GM19467 (cell line): ENCODE data around the gene UGP2.
"Not testable (repeated sequence)": the region's sequence is repeated elsewhere in the genome, so short reads cannot be mapped to it uniquely, and the experiment has no call there.

Experiments
- ATAC-seq: cut with Tn5 transposase; IDR thresholded peaks from one replicate; pipeline ENCODE4 v1.9.1; 2021; ENCODE audit warnings: mild to moderate bottlenecking, moderate library complexity; ENCODE audit not compliant: unreplicated experiment

The UGP2 gene

GRCh38 chr2:63837036-63837594, 4.6 kb upstream of the UGP2 start:
- no peak for ATAC-seq

GRCh38 chr2:63840081-63840784, 1.5 kb upstream of the UGP2 start:
- ATAC-seq, result peak; percentile 30

DNA sequence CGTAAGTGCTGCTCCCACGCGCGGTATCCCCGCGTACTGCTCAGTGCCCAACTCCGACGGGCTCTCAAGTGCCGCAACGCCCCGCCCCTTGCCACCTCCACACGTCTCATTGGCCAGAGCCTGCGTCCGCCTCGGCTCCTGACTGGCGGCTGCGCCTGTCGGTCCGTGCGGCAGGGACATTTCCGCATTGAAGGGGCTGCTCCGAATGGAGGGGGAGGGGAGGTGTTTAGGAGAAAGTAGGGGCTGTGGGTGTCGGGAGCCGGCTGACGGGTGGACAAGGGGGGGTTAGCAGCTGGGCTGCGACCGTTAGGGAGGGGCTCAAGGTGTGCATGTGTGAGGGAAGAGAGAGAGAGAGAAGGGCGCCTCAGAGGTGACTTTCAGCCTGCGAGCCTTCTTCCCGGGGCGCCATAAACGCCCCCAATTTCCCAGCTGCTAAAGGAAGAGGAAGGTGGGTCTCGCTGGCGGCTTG, 877 bp upstream of the UGP2 start:
- peak; percentile 91 for ATAC-seq

DNA sequence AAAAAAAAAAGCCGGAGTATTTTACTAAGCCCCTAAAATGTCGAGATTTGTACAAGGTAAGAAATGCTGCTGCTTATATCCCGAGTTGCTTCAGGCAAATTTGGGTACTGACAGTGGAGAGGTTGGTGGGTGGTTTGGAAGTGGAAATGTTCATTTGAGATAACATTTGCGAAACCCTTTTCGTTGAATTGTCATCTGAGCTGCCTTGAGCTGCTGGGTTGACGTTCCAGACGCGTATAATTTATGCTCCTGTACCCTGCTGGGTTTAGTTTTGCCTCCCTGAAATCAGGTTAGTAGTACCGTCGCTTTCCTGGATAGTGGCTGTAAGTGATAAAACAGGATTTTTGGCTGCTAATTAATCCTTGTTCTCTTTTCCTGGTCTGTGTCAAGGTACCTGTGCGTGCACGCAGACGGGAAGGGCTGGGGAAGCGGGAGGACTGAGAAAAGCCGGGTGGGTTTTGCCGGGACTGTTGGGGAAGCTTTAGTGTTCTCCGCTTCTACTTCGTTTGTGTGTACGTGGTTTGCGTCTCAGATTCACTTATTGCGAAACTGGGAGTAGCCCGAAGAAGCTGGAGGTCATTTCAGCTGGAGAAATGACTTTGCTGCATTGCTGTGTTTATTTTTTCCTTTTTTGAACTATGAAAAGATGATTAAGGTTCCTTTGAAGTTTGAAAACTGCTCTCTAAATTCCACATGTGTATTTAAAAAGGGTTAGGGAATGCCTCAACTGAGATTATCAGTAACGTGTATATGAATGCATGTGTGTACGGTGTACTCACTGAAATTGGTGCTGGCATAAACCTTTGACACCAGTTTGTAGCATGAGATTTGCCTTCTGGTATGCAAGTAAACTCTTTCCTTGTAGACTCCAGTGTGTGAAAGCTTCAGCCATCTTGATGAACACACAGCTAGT, 709 bp downstream of the UGP2 start:
- no peak for ATAC-seq

GRCh38 chr2:63843093-63843492, 1.4 kb downstream of the UGP2 start:
- no peak for ATAC-seq

- ATAC-seq, result no peak
These were observed 2.1 kb downstream of the UGP2 start for GRCh38 chr2:63843791-63844190.

GRCh38 chr2:63844616-63845015, 2.9 kb downstream of the UGP2 start:
- no peak for ATAC-seq

DNA sequence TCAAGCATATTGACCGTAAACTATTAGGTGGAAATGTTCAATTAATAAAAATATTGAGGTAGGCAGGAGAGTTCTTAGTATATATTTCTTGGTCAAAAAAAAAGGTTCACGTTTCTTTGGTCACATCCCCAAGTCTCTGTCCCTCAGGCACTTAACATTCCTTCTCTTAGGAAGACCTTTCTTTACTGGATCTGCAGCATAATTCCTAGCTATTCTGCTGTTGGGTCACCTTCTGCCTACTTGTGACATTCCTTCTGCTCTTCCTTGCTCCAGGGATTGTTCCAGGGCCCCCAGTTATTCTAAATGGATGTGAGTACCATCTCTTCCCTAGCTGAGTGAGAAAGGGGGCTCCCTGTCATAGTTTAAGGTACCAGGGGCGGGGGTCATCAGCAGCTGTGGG, 4.2 kb downstream of the UGP2 start:
- ATAC-seq, result no peak

GRCh38 chr2:63846487-63846886, 4.8 kb downstream of the UGP2 start:
- ATAC-seq, result no peak

GRCh38 chr2:63847571-63847970, 5.9 kb downstream of the UGP2 start:
- ATAC-seq, result not testable (repeated sequence)

- ATAC-seq, result no peak
These were observed 7.9 kb downstream of the UGP2 start for GRCh38 chr2:63849381-63850203.

- no peak for ATAC-seq
These were observed 8.5 kb downstream of the UGP2 start for GRCh38 chr2:63850204-63850571.

DNA sequence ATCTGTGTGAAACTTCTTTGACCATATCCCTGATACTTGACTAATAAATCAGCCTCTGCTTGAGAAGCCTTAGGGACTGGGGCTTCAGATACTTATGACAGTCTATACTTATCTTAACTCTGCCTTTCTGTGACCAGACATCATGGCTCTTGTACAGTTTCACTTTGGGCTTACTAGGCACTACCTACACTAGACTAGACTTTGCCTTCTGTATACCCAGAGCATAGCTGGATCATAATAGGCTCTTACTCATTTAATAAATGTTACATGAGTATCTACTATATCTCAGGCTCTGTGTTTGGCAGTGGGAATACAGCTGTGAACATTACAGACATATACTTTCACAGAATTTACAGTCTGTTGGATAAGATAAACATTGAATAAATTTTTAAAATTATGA, 9.0 kb downstream of the UGP2 start:
- ATAC-seq, result no peak

DNA sequence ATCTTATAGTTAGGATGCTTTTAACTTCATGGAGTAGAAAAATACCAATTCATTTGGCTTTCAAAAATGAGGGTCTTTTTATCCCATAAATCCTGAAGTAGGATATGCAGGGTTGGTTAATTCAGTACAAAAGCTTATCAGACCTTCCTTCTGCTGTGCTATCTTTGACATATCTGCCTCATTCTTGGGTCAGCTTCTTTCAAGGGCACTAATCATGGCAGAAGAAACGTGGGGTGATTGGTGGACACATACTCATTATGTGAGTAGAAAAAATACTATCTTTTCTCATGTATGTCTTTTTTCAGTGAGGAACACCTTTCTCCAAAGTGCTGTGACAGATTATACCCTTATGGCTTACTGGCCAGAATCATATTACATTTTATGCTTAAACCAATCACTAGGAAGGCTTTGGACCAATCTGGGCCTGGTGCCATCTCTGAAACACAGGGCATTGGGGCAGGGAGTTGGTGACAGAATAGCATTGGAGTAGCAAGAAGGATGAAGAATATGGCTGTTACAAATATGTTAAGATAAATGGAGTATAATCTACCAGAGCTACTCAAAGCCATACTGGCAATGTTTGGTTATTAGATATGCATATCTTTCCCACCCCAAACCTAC, 10.1 kb downstream of the UGP2 start:
- ATAC-seq, result no peak

- ATAC-seq, result no peak
These were observed 12.0 kb downstream of the UGP2 start for GRCh38 chr2:63853527-63854310.

DNA sequence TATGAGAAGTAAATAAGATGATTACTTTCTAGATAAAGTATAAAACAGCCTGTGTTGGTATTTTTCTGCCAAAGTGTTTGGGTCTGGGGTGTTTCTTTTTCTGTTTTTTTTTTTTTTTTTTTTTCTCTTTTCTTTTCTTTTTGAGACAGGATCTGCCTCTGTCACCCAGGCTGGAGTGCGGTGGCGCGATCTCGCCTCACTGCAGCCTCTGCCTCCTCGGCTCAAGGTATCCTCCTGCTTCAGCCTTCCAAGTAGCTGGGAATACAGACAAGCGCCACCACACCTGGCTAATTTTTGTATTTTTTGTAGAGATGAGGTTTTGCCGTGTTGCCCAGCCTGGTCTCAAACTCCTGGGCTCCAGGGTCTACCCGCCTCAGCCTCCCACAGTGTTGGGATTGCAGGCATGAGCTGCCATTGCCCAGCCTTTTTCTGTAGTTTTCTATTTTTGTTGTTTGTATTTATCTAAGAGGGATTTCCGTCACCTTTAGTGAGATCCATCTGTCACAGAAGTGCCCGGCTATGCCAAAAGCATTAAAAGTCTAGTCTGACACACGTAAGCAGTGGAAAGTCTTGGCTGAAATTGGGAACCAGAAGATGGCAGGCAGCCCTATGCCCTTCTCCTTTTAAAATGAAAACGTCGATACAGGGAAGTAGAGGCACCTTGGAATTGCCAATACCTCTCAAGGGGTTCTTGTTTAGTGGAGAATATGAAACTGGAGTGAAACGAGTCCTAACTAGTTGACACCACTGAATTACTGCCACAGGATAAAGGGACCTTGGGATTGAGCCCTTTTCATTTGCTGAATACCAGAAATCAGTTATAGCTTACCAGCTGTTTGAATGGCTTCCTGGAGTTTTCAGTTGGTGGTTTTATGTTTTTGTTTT, 14.0 kb downstream of the UGP2 start:
- ATAC-seq, result no peak

DNA sequence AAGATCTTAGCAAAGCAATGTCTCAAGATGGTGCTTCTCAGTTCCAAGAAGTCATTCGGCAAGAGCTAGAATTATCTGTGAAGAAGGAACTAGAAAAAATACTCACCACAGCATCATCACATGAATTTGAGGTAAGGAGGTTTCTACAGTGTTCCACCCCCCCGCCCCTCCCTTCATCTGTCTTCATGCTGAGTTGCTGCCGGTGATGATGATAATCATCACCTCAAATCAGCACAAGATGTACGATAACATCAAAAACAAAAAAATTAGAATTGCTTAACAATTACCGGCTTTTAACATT, 14.6 kb downstream of the UGP2 start:
- ATAC-seq, result no peak

DNA sequence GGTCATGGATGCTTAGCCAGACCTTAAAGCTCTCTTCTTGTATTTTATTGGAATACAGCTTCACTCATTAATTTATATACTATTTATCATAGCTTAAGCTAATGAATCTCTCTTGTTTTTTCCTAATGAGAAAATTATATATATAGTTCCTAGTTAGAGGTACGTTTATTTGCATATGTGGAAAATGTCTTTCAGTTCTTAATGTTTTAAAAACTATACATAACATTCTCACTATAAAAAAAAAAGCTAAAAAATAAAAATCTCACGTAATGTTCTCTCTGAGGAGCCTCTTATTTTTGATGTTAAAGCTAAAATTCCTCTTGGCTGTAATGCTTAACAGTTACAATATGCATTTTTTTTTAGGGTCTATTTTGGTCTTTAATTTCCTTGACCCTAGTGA, 16.6 kb downstream of the UGP2 start:
- ATAC-seq, result no peak

- peak; percentile 48 for ATAC-seq
These were observed 19.6 kb downstream of the UGP2 start for GRCh38 chr2:63861220-63861822.
